Tibial nerve (tissue), 4 donors: ENCODE data around the gene ZNF516. TPM values are rescaled to one million over a fixed set of nuclear protein-coding genes. Genes with fewer than 3 reads are reported as not detected.
A peak's percentile ranks its signal among the peaks of the same experiment; 100 is the strongest.

Source experiments
- DNase-seq, 2 donors: peaks; one replicate each; pipeline ENCODE4 v3.0.0-alpha.2; 2019; ENCODE audit warnings: low spot score in 2 of 2
- H3K27ac ChIP-seq, 4 donors: fragments of 200-600 bp; sonication (generic) in 3 of 4; one replicate each; pipeline ENCODE4 v1.5.1; 2017 to 2019; ENCODE audit warnings: mild to moderate bottlenecking in 1 of 4
- H3K27me3 ChIP-seq, 2 donors: fragments of 200-600 bp; sonication (generic) in 1 of 2; one replicate each; pipeline versions ENCODE4 v1.5.1 to v1.6.0; 2017 to 2019
- H3K36me3 ChIP-seq, 3 donors: fragments of 200-600 bp; sonication (generic); one replicate each; pipeline ENCODE4 v1.5.1; 2018 to 2019
- H3K4me1 ChIP-seq, 4 donors: fragments of 200-600 bp; sonication (generic) in 3 of 4; one replicate each; pipeline ENCODE4 v1.5.1; 2017 to 2019
- H3K4me3 ChIP-seq, 4 donors: fragments of 200-600 bp; sonication (generic) in 3 of 4; one replicate each; pipeline ENCODE4 v1.5.1; 2017 to 2019; ENCODE audit warnings: mild to moderate bottlenecking in 1 of 4, moderate library complexity in 1 of 4
- H3K9me3 ChIP-seq, 4 donors: fragments of 200-600 bp; sonication (generic) in 3 of 4; one replicate each; pipeline ENCODE4 v1.5.1; 2017 to 2019
- CTCF ChIP-seq, 5 experiments: fragments of 200-600 bp in 3 of 5; fragments of 450-650 bp in 2 of 5; sonication (generic) in 3 of 5; IDR thresholded peaks; one replicate each; pipeline ENCODE4 v1.5.1; 2016 to 2019; ENCODE audit warnings: antibody characterized with exemption in 5 of 5, mild to moderate bottlenecking in 3 of 5, moderate library complexity in 2 of 5
- EP300 ChIP-seq, 2 donors: sonication (generic); formaldehyde crosslinking; IDR thresholded peaks; one replicate each; pipeline ENCODE4 v1.6.1; 2017; ENCODE audit warnings: antibody characterized with exemption in 2 of 2, mild to moderate bottlenecking in 1 of 2
- POLR2A ChIP-seq, 2 donors: fragments of 450-650 bp; IDR thresholded peaks; one replicate each; pipeline ENCODE4 v1.6.1; 2017; ENCODE audit warnings: antibody characterized with exemption in 2 of 2, mild to moderate bottlenecking in 2 of 2, moderate library complexity in 2 of 2
- WGBS, 2 donors: methylation state at CpG; one replicate each; pipeline ENCODE4 v1.1.5; 2018; 5-methylcytosine and 5-hydroxymethylcytosine counted together
- total RNA-seq, 4 donors: library from RNA; depleted of rRNA; stranded (reverse); fragments of >200 nt; gene quantifications; one replicate each; pipeline ENCODE4 v1.1.0, GENCODE V29; 2016

The ZNF516 gene
- total RNA-seq, 4 donors from 2014 or later, result 31.4 to 63.0 (median 45.5) TPM

GRCh38 chr18:76458522-76459311 is 36.3 kb downstream of the ZNF516 start:
- Histone ChIP-seq H3K27ac (peak overlapping the region in 2 of 4 donors; percentile 79 to 89), H3K27me3 (no peaks in the 10 kb centered on the region), H3K9me3 (no peaks in the 10 kb centered on the region), H3K36me3 (peaks cover 0 to 34% (median 0%) of the 10 kb centered on the region in 3 donors), H3K4me1 (peaks cover 0 to 71% (median 26%) of the 10 kb centered on the region in 4 donors), H3K4me3 (no peak overlapping the region)
- 94 to 96% methylated on average over 40 to 50 of the region's 51 CpGs for WGBS, 2 donors
- TF ChIP-seq POLR2A (IDR thresholded peaks at IDR 0.05), result no peak
- no peak for TF ChIP-seq CTCF (IDR thresholded peaks at IDR 0.05)
- no peak for TF ChIP-seq EP300 (IDR thresholded peaks at IDR 0.05)
- DNase-seq, result no peak

DNA sequence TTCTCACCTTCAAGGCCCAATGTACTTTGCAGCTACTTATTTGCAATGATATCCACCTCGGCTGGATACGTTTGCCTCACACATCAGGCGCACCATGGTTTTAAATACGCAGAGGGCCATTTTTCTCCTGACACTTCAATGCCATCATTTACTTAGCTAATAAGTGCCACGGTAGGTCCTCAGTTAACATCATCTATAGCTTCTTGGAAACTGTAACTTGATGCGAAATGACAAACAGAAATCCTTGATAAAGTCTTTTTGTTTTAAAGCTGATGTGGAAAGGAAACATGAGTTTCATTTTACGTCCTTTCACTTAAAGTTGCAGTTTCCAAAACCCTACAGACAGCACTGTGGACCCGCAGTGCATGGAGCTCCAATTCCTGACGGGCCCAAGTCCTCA is 37.1 kb downstream of the ZNF516 start:
- H3K4me1 ChIP-seq, result peaks cover 0 to 79% (median 29%) of the 10 kb centered on the region in 4 donors
- no peaks in the 10 kb centered on the region for H3K9me3 ChIP-seq
- H3K4me3 ChIP-seq, result no peak overlapping the region
- H3K36me3 ChIP-seq, result peaks cover 0 to 30% (median 0%) of the 10 kb centered on the region in 3 donors
- TF ChIP-seq EP300 (IDR thresholded peaks at IDR 0.05), result no peak
- no peak for TF ChIP-seq POLR2A (IDR thresholded peaks at IDR 0.05)
- TF ChIP-seq CTCF (IDR thresholded peaks at IDR 0.05), result no peak
- no peak overlapping the region for H3K27ac ChIP-seq
- no peaks in the 10 kb centered on the region for H3K27me3 ChIP-seq
- WGBS, 2 donors, result 85 to 89% methylated on average over 9 of the region's 9 CpGs
- no peak for DNase-seq

GRCh38 chr18:76457475-76457874 is 37.6 kb downstream of the ZNF516 start:
- Histone ChIP-seq H3K4me3 (no peak overlapping the region), H3K4me1 (peaks cover 0 to 80% (median 31%) of the 10 kb centered on the region in 4 donors), H3K27ac (no peak overlapping the region), H3K36me3 (peaks cover 0 to 28% (median 0%) of the 10 kb centered on the region in 3 donors), H3K9me3 (no peaks in the 10 kb centered on the region), H3K27me3 (no peaks in the 10 kb centered on the region)
- no peak for DNase-seq
- no peak for TF ChIP-seq EP300 (IDR thresholded peaks at IDR 0.05)
- TF ChIP-seq POLR2A (IDR thresholded peaks at IDR 0.05), result no peak
- no peak for TF ChIP-seq CTCF (IDR thresholded peaks at IDR 0.05)
- WGBS, 2 donors, result 83 to 87% methylated on average over 9 of the region's 9 CpGs

DNA sequence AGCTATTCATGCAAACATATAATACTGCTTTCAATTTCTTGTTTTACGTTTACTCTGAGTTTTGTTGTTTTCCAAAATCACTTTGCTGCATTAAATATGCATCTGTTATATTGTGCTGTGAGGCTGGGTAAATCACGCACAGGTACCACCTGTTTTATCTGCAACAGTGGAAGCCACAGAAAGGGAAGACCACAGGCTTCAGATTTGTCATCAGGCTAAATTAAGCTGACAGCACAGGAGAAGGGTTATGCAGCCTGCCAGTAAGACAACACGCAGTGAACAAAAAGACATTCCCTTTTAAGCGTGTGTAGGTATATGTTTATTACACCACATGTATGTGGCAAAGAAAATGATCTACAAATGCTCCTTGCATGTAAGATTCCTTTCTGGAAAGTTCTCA is 38.2 kb downstream of the ZNF516 start:
- 89 to 95% methylated on average over 4 of the region's 4 CpGs for WGBS, 2 donors
- H3K27me3 ChIP-seq, result no peaks in the 10 kb centered on the region
- no peak overlapping the region for H3K4me3 ChIP-seq
- H3K36me3 ChIP-seq, result peaks cover 0 to 22% (median 0%) of the 10 kb centered on the region in 3 donors
- DNase-seq, result no peak
- H3K27ac ChIP-seq, result no peak overlapping the region
- no peaks in the 10 kb centered on the region for H3K9me3 ChIP-seq
- peaks cover 0 to 82% (median 36%) of the 10 kb centered on the region in 4 donors for H3K4me1 ChIP-seq
- no peak for TF ChIP-seq EP300 (IDR thresholded peaks at IDR 0.05)
- TF ChIP-seq POLR2A (IDR thresholded peaks at IDR 0.05), result no peak
- TF ChIP-seq CTCF (IDR thresholded peaks at IDR 0.05), result no peak

DNA sequence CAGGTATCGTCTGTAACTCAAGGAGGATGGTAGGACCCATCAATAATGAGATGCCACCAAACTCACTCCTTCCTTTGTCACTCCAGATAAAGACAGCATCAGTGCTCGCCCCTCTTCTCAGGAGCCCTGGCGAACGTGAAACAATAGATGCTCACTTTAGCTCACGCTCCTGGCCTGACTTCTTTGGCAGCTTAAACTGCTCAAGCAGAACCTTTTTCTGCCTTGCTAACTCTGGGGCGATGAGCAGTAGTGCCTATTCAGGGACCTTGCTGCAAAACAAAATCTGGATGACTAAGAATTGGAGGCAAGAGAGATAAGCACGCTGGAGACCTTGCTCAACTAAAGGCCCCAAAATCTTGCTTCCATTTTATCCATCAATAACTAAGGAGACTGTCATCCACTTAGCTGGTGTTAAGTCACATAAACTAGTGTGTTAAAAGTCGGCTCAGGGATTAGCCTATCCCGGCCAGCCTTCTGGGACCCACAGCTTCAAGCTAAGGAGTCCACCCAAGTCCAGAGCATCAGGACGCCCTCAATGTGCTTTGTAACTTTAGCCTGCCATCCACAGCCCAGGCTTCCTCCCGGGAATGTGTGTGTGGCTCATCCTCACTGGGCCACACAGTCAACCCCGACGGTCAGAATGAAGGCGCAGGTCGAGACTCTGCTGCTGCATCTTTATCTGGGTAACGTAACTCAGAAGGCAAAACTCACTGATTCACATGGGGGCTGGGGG is 38.9 kb downstream of the ZNF516 start:
- no peak for DNase-seq
- no peak overlapping the region for H3K4me3 ChIP-seq
- H3K4me1 ChIP-seq, result peaks cover 0 to 85% (median 37%) of the 10 kb centered on the region in 4 donors
- H3K27me3 ChIP-seq, result no peaks in the 10 kb centered on the region
- no peaks in the 10 kb centered on the region for H3K9me3 ChIP-seq
- TF ChIP-seq EP300 (IDR thresholded peaks at IDR 0.05) (no peak), POLR2A (IDR thresholded peaks at IDR 0.05) (no peak), CTCF (IDR thresholded peaks at IDR 0.05) (no peak)
- 87 to 90% methylated on average over 16 of the region's 16 CpGs for WGBS, 2 donors
- peaks cover 0 to 17% (median 0%) of the 10 kb centered on the region in 3 donors for H3K36me3 ChIP-seq
- peak overlapping the region in 1 of 4 donors; percentile 97 for H3K27ac ChIP-seq
